ENCODE results near the gene TUBGCP6.

DNA sequence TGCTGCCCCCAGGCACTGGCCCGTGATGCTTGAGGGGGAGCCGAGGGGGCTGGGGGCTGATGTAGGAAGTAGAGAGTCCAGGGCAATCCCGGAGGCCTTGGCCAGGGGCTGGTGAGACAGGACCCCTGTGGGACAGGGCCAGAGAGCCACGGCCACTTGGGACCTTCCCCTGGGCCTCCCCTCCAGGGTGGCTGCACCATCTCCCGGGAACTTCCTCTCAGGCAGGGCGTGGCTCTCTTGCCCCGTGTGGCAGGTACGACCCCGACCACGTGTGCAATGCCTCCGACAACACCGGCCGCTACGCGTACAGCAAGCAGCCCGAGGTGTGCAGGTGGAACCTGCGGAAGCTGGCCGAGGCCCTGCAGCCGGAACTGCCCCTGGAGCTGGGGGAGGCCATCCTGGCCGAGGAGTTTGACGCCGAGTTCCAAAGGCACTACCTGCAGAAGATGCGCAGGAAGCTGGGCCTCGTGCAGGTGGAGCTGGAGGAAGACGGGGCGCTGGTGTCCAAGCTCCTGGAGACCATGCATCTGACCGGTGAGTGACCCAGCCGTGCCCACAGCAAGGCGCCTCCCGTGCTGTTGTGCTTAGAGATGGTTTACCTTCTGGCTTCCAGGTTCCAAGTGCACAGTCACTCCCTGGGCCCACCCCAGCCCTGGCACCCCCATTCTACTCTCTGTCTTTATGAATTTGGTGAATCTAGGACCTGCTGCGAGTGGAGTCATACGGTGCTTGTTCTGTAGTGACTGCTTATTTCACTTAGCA lies 34.3 kb downstream of the TUBGCP6 start:
- TF ChIP-seq, protein P1, sequence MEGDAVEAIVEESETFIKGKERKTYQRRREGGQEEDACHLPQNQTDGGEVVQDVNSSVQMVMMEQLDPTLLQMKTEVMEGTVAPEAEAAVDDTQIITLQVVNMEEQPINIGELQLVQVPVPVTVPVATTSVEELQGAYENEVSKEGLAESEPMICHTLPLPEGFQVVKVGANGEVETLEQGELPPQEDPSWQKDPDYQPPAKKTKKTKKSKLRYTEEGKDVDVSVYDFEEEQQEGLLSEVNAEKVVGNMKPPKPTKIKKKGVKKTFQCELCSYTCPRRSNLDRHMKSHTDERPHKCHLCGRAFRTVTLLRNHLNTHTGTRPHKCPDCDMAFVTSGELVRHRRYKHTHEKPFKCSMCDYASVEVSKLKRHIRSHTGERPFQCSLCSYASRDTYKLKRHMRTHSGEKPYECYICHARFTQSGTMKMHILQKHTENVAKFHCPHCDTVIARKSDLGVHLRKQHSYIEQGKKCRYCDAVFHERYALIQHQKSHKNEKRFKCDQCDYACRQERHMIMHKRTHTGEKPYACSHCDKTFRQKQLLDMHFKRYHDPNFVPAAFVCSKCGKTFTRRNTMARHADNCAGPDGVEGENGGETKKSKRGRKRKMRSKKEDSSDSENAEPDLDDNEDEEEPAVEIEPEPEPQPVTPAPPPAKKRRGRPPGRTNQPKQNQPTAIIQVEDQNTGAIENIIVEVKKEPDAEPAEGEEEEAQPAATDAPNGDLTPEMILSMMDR (IDR thresholded peaks at IDR 0.05): no peak
- no peak for TF ChIP-seq POLR2AphosphoS5 (IDR thresholded peaks at IDR 0.05; ENCODE audit: low read depth, low read length)
- no peak for TF ChIP-seq SIN3A (IDR thresholded peaks at IDR 0.05; ENCODE audit: borderline replicate concordance, insufficient read depth, low read depth, low read length)
- TF ChIP-seq TCF7L2 (IDR thresholded peaks at IDR 0.05; ENCODE audit: low read depth, low read length): no peak
